Cerebellar nuclear complex (tissue), 1 donor: ENCODE data around the gene XG.
"Not testable (repeated sequence)": the region's sequence is repeated elsewhere in the genome, so short reads cannot be mapped to it uniquely, and the experiment has no call there.

Source experiments
- DNase-seq, 2 experiments: peaks; one replicate each; lab custom pipeline; 2025; lab: John Stamatoyannopoulos, UW

The XG gene

GRCh38 chrX:2751874-2752300 is at the start of gene XG:
TSS of gene XG (plus strand) at chrX:2752040. CDS start at chrX:2752275, 235 bp downstream.
- DNase-seq: not testable (repeated sequence)

GRCh38 chrX:2703991-2704369 is 47.9 kb upstream of the XG start:
- no peak for DNase-seq

GRCh38 chrX:2705046-2705832 is 46.6 kb upstream of the XG start:
- no peak for DNase-seq

GRCh38 chrX:2707334-2707760 is 44.5 kb upstream of the XG start:
- DNase-seq: no peak

GRCh38 chrX:2708021-2708420 is 43.8 kb upstream of the XG start:
- DNase-seq: no peak

- DNase-seq: no peak
Observed at GRCh38 chrX:2708592-2709188, 43.1 kb upstream of the XG start.

GRCh38 chrX:2709556-2709955 is 42.3 kb upstream of the XG start:
- no peak for DNase-seq

GRCh38 chrX:2710041-2710840 is 41.6 kb upstream of the XG start:
- DNase-seq: no peak

GRCh38 chrX:2711441-2711840 is 40.4 kb upstream of the XG start:
- DNase-seq: no peak

GRCh38 chrX:2712428-2712827 is 39.4 kb upstream of the XG start:
- DNase-seq: no peak

GRCh38 chrX:2712890-2713840 is 38.7 kb upstream of the XG start:
- no peak for DNase-seq

- DNase-seq: no peak
Observed at GRCh38 chrX:2714551-2714950, 37.3 kb upstream of the XG start.

- no peak for DNase-seq
Observed at GRCh38 chrX:2715066-2715600, 36.7 kb upstream of the XG start.

GRCh38 chrX:2717312-2717711 is 34.5 kb upstream of the XG start:
- DNase-seq: no peak

- no peak for DNase-seq
Observed at GRCh38 chrX:2718821-2719220, 33.0 kb upstream of the XG start.

GRCh38 chrX:2719774-2720447 is 31.9 kb upstream of the XG start:
- DNase-seq: no peak

GRCh38 chrX:2723286-2723879 is 28.5 kb upstream of the XG start:
- no peak for DNase-seq

- not testable (repeated sequence) for DNase-seq
Observed at GRCh38 chrX:2727264-2727663, 24.6 kb upstream of the XG start.

GRCh38 chrX:2732076-2732475 is 19.8 kb upstream of the XG start:
- DNase-seq: no peak

GRCh38 chrX:2732649-2733048 is 19.2 kb upstream of the XG start:
- DNase-seq: no peak
